CD4-positive, alpha-beta memory T cell (primary cell): ENCODE results near the gene CD244. TPM values are rescaled to one million over a fixed set of nuclear protein-coding genes. Genes with fewer than 3 reads are reported as not detected.

ENCODE experiments used
- CTCF ChIA-PET: fragments of 350-600 bp; sonication (Branson Sonifier 250); formaldehyde crosslinking; loops from one replicate; lab custom pipeline; 2021; ENCODE audit warnings: inconsistent platforms; ENCODE audit not compliant: partially characterized antibody; lab: Charles Lee
- POLR2A ChIA-PET: fragments of 350-600 bp; sonication (Branson Sonifier 250); formaldehyde crosslinking; loops from one replicate; lab custom pipeline; 2021; ENCODE audit not compliant: partially characterized antibody; lab: Charles Lee
- DNase-seq, 5 donors: peaks; one replicate each; pipeline versions ENCODE4 v3.0.0 to v3.0.0-alpha.2; 2020 to 2022; ENCODE audit warnings: mixed read lengths in 1 of 5
- H3K27ac ChIP-seq: one replicate; pipeline ENCODE4 v1.7.0; 2013; ENCODE audit warnings: low read depth, low read length
- H3K27me3 ChIP-seq: 2 replicates; pipeline ENCODE4 v1.7.0; 2013; ENCODE audit warnings: mild to moderate bottlenecking, low read length, moderate library complexity; ENCODE audit not compliant: insufficient read depth
- H3K36me3 ChIP-seq: 2 replicates; pipeline ENCODE4 v1.7.0; 2013; ENCODE audit warnings: mild to moderate bottlenecking, low read length, moderate library complexity; ENCODE audit not compliant: insufficient read depth
- H3K4me1 ChIP-seq: 2 replicates; pipeline ENCODE4 v1.7.0; 2013; ENCODE audit warnings: mild to moderate bottlenecking, low read length, moderate library complexity; ENCODE audit not compliant: insufficient read depth
- H3K4me3 ChIP-seq, 2 donors: one replicate each; pipeline ENCODE4 v1.7.0; 2013; ENCODE audit warnings: low read length in 2 of 2, mild to moderate bottlenecking in 1 of 2
- H3K9me3 ChIP-seq, 2 donors: one replicate each; pipeline ENCODE4 v1.7.0; 2013; ENCODE audit warnings: low read length in 2 of 2, control low read depth in 1 of 2; ENCODE audit not compliant: control insufficient read depth in 1 of 2
- H3K27ac Mint-ChIP-seq, 7 donors: one replicate each; pipeline ENCODE4 v1.8.0; 2020 to 2021; ENCODE audit warnings: mixed read lengths in 7 of 7, mild to moderate bottlenecking in 6 of 7, inconsistent platforms in 3 of 7, moderate library complexity in 3 of 7
- H3K27me3 Mint-ChIP-seq, 2 donors: one replicate each; pipeline ENCODE4 v1.8.0; 2020 to 2021; ENCODE audit warnings: mixed read lengths in 2 of 2
- H3K36me3 Mint-ChIP-seq, 2 donors: one replicate each; pipeline ENCODE4 v1.8.0; 2020 to 2021; ENCODE audit warnings: mixed read lengths in 2 of 2, inconsistent platforms in 1 of 2, mild to moderate bottlenecking in 1 of 2
- H3K4me1 Mint-ChIP-seq, 4 donors: one replicate each; pipeline ENCODE4 v1.8.0; 2020 to 2021; ENCODE audit warnings: mixed read lengths in 4 of 4, mild to moderate bottlenecking in 1 of 4
- H3K4me3 Mint-ChIP-seq, 8 donors: one replicate each; pipeline ENCODE4 v1.8.0; 2020 to 2021; ENCODE audit warnings: mixed read lengths in 8 of 8, mild to moderate bottlenecking in 7 of 8, moderate library complexity in 6 of 8, inconsistent platforms in 3 of 8
- H3K9me3 Mint-ChIP-seq, 8 donors: one replicate each; pipeline ENCODE4 v1.8.0; 2020 to 2021; ENCODE audit warnings: mixed read lengths in 8 of 8, mild to moderate bottlenecking in 5 of 8, inconsistent platforms in 3 of 8, moderate library complexity in 1 of 8
- intact Hi-C: fragments of 100-400 bp; cut with micrococcal nuclease; formaldehyde crosslinking; loops from one replicate; pipeline ENCODE4 v1.15.1; 2023
- polyA plus RNA-seq, 2 donors: library from polyadenylated mRNA; unstranded; fragments of 300-500 nt; fragmentation: Illumina TruSeq; gene quantifications; one replicate each; pipeline ENCODE4 v1.2.3, GENCODE V29; 2021
- total RNA-seq, 2 experiments: library from RNA; stranded (reverse); gene quantifications; one replicate each; pipeline ENCODE4 v1.2.3, GENCODE V29; 2021

Gene CD244
- total and polyA plus RNA-seq, 4 experiments from 2014 or later = 0.93 to 0.95 TPM; not detected in 2

- no peak overlapping the region for H3K4me3 Mint-ChIP-seq
- peaks cover 0 to 18% (median 12%) of the 10 kb centered on the region in 8 donors for H3K9me3 Mint-ChIP-seq
- peak overlapping the region in 1 of 7 donors; percentile 29 for H3K27ac Mint-ChIP-seq
- POLR2A ChIA-PET = interaction anchor here (4.5 kb wide), 1 partner anchor 14 kb away, joined by 29 read pairs; the partner anchor contains the start of gene LY9
- H3K4me1 ChIP-seq = peaks cover 70% of the 10 kb centered on the region
- no peak for DNase-seq
- H3K27me3 Mint-ChIP-seq = no peaks in the 10 kb centered on the region
- H3K36me3 ChIP-seq = peaks cover 47% of the 10 kb centered on the region
- no peaks in the 10 kb centered on the region for H3K27me3 ChIP-seq
- intact Hi-C loops = no loop called here
- H3K9me3 ChIP-seq = peaks cover 0 to 4% of the 10 kb centered on the region in 2 donors
- no peak overlapping the region for H3K27ac ChIP-seq
- H3K4me3 ChIP-seq = no peak overlapping the region
- peaks cover 76 to 82% of the 10 kb centered on the region in 2 donors for H3K36me3 Mint-ChIP-seq
- peaks cover 50 to 83% (median 64%) of the 10 kb centered on the region in 4 donors for H3K4me1 Mint-ChIP-seq
- CTCF ChIA-PET = no interaction called here
Measured at GRCh38 chr1:160810486-160810885, 52.2 kb downstream of the CD244 start.

- Histone ChIP-seq H3K27ac (no peak overlapping the region), H3K9me3 (peaks cover 0 to 4% of the 10 kb centered on the region in 2 donors), H3K27me3 (no peaks in the 10 kb centered on the region), H3K36me3 (peaks cover 26% of the 10 kb centered on the region), H3K4me1 (peaks cover 89% of the 10 kb centered on the region), H3K4me3 (no peak overlapping the region)
- peaks cover 79 to 89% of the 10 kb centered on the region in 2 donors for H3K36me3 Mint-ChIP-seq
- H3K4me1 Mint-ChIP-seq = peaks cover 64 to 95% (median 76%) of the 10 kb centered on the region in 4 donors
- no peaks in the 10 kb centered on the region for H3K27me3 Mint-ChIP-seq
- intact Hi-C loops = no loop called here
- H3K9me3 Mint-ChIP-seq = peaks cover 0 to 19% (median 14%) of the 10 kb centered on the region in 8 donors
- ChIA-PET POLR2A (interaction anchor here (1.0 to 6.5 kb wide), 2 partner anchors 10 to 12 kb away, joined by 4 to 52 read pairs; partner anchors contain the start of gene LY9), CTCF (interaction anchor here (0.9 to 3.5 kb wide), 8 partner anchors 11 to 83 kb away, joined by 3 to 19 read pairs (median 5); partner anchors contain the start of gene LY9)
- DNase-seq = no peak
- peak overlapping the region in 2 of 8 donors; percentile 13 to 32 for H3K4me3 Mint-ChIP-seq
- peak overlapping the region in 4 of 7 donors; percentile 46 to 83 (median 80) for H3K27ac Mint-ChIP-seq
Measured at GRCh38 chr1:160808289-160808688, 54.4 kb downstream of the CD244 start.

- H3K27me3 Mint-ChIP-seq = no peaks in the 10 kb centered on the region
- peaks cover 0 to 19% (median 14%) of the 10 kb centered on the region in 8 donors for H3K9me3 Mint-ChIP-seq
- peaks cover 86% of the 10 kb centered on the region for H3K4me1 ChIP-seq
- no peaks in the 10 kb centered on the region for H3K27me3 ChIP-seq
- CTCF ChIA-PET = interaction anchor here (0.9 to 3.5 kb wide), 7 partner anchors 11 to 82 kb away, joined by 3 to 19 read pairs (median 6); partner anchors contain the start of gene LY9
- H3K4me3 ChIP-seq = no peak overlapping the region
- no peak overlapping the region for H3K27ac ChIP-seq
- H3K27ac Mint-ChIP-seq = peak overlapping the region in 3 of 7 donors; percentile 31 to 78 (median 76)
- peaks cover 0 to 4% of the 10 kb centered on the region in 2 donors for H3K9me3 ChIP-seq
- no peak for DNase-seq
- POLR2A ChIA-PET = interaction anchor here (1.0 to 6.5 kb wide), 2 partner anchors 10 to 11 kb away, joined by 4 to 52 read pairs; partner anchors contain the start of gene LY9
- peak overlapping the region in 2 of 8 donors; percentile 32 to 34 for H3K4me3 Mint-ChIP-seq
- intact Hi-C loops = no loop called here
- H3K36me3 Mint-ChIP-seq = peaks cover 77 to 88% of the 10 kb centered on the region in 2 donors
- peaks cover 61 to 95% (median 74%) of the 10 kb centered on the region in 4 donors for H3K4me1 Mint-ChIP-seq
- H3K36me3 ChIP-seq = peaks cover 24% of the 10 kb centered on the region
Measured at GRCh38 chr1:160807738-160808137, 54.9 kb downstream of the CD244 start.

- Histone ChIP-seq H3K4me3 (no peak overlapping the region), H3K27ac (no peak overlapping the region), H3K27me3 (no peaks in the 10 kb centered on the region), H3K4me1 (peaks cover 86% of the 10 kb centered on the region), H3K9me3 (peaks cover 0 to 4% of the 10 kb centered on the region in 2 donors), H3K36me3 (peaks cover 21% of the 10 kb centered on the region)
- H3K27me3 Mint-ChIP-seq = no peaks in the 10 kb centered on the region
- peaks cover 77 to 88% of the 10 kb centered on the region in 2 donors for H3K36me3 Mint-ChIP-seq
- H3K4me3 Mint-ChIP-seq = peak overlapping the region in 4 of 8 donors; percentile 27 to 51 (median 35)
- no peak for DNase-seq
- H3K9me3 Mint-ChIP-seq = peaks cover 0 to 19% (median 14%) of the 10 kb centered on the region in 8 donors
- intact Hi-C loops = no loop called here
- peaks cover 62 to 94% (median 77%) of the 10 kb centered on the region in 4 donors for H3K4me1 Mint-ChIP-seq
- POLR2A ChIA-PET = interaction anchor here (1.0 to 6.5 kb wide), 2 partner anchors 10 to 11 kb away, joined by 4 to 52 read pairs; partner anchors contain the start of gene LY9
- CTCF ChIA-PET = interaction anchor here (0.7 to 3.5 kb wide), 7 partner anchors 10 to 82 kb away, joined by 3 to 19 read pairs (median 4); partner anchors contain the start of gene LY9
- H3K27ac Mint-ChIP-seq = peak overlapping the region in 6 of 7 donors; percentile 43 to 93 (median 68)
Measured at GRCh38 chr1:160807247-160807646, 55.4 kb downstream of the CD244 start.

- Mint-ChIP-seq H3K27ac (peak overlapping the region in 6 of 7 donors; percentile 43 to 93 (median 68)), H3K27me3 (no peaks in the 10 kb centered on the region), H3K36me3 (peaks cover 73 to 84% of the 10 kb centered on the region in 2 donors), H3K9me3 (peaks cover 0 to 19% (median 14%) of the 10 kb centered on the region in 8 donors), H3K4me1 (peaks cover 58 to 90% (median 74%) of the 10 kb centered on the region in 4 donors), H3K4me3 (peak overlapping the region in 4 of 8 donors; percentile 36 to 66 (median 44))
- H3K36me3 ChIP-seq = peaks cover 21% of the 10 kb centered on the region
- H3K9me3 ChIP-seq = peaks cover 0 to 4% of the 10 kb centered on the region in 2 donors
- H3K4me1 ChIP-seq = peaks cover 86% of the 10 kb centered on the region
- no peak overlapping the region for H3K27ac ChIP-seq
- CTCF ChIA-PET = interaction anchor here (0.7 to 3.5 kb wide), 4 partner anchors 10 to 73 kb away, joined by 3 to 19 read pairs (median 10); partner anchors contain the start of gene LY9
- POLR2A ChIA-PET = interaction anchor here (6.5 kb wide), 1 partner anchor 10 kb away, joined by 52 read pairs; the partner anchor contains the start of gene LY9
- H3K27me3 ChIP-seq = no peaks in the 10 kb centered on the region
- DNase-seq = no peak
- no peak overlapping the region for H3K4me3 ChIP-seq
- intact Hi-C loops = no loop called here
Measured at GRCh38 chr1:160806784-160807183, 55.9 kb downstream of the CD244 start.

- Mint-ChIP-seq H3K9me3 (peaks cover 0 to 19% (median 14%) of the 10 kb centered on the region in 8 donors), H3K4me1 (peaks cover 56 to 90% (median 73%) of the 10 kb centered on the region in 4 donors), H3K27ac (peak overlapping the region; percentile 18 to 81 (median 65)), H3K4me3 (peak overlapping the region in 7 of 8 donors; percentile 14 to 71 (median 55)), H3K27me3 (no peaks in the 10 kb centered on the region), H3K36me3 (peaks cover 72 to 82% of the 10 kb centered on the region in 2 donors)
- Histone ChIP-seq H3K4me3 (no peak overlapping the region), H3K36me3 (peaks cover 22% of the 10 kb centered on the region), H3K27ac (no peak overlapping the region), H3K4me1 (peaks cover 86% of the 10 kb centered on the region), H3K27me3 (no peaks in the 10 kb centered on the region), H3K9me3 (peaks cover 0 to 4% of the 10 kb centered on the region in 2 donors)
- peak in 1 of 5 donors; percentile 27 for DNase-seq
- CTCF ChIA-PET = interaction anchor here (1.5 to 3.5 kb wide), 6 partner anchors 9 to 73 kb away, joined by 4 to 19 read pairs (median 7); partner anchors contain the start of gene LY9
- POLR2A ChIA-PET = interaction anchor here (0.6 to 6.5 kb wide), 3 partner anchors 9 to 283 kb away, joined by 3 to 52 read pairs (median 4); partner anchors contain the start of genes LY9, SLAMF6 and USF1
- intact Hi-C loops = no loop called here
Measured at GRCh38 chr1:160806109-160806665, 56.5 kb downstream of the CD244 start.
